GM03348 (cell line): ENCODE results near the gene PHLDA2.
"Not testable (repeated sequence)": the region's sequence is repeated elsewhere in the genome, so short reads cannot be mapped to it uniquely, and the experiment has no call there.

Experiments used
- DNase-seq: peaks from one replicate; pipeline ENCODE4 v3.0.0; 2012; ENCODE audit warnings: low spot score

The PHLDA2 gene

DNA sequence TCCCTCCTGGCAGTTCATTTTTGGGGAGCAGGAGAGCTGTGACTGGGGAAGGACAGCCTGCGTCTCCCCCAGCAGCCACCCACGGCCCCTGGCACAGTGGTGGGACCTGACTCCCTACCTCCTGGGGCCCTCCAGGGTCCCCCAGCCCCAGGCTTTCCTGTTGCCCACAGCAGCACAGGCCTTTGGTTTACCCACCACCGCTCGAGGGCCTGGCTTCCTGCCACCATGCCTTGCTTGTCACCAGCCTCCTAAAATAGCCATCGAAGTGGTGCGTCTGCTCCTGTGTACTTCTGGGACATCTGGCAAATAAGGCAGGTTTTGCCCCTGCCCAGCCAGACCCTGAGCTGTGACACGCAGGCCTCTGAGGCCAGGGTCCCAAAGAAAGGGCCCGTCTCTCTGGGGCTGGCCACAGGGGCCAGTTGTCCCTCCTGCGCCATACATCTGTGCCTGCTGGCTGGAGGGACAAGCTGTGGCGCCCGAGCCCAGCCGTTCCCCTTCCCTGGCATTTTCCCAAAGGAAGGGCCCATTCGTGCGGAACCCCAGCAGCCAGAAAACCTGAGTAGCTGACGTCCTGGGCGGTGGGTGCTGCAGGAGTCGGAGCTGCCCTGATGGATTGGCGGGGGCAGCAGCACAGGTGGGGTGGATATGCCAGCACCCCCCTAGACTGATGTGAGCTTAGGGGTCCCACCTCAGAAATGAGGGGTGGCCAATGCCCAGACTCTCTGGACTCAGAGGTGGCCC lies 14.6 kb downstream of the PHLDA2 start:
- DNase-seq = no peak

DNA sequence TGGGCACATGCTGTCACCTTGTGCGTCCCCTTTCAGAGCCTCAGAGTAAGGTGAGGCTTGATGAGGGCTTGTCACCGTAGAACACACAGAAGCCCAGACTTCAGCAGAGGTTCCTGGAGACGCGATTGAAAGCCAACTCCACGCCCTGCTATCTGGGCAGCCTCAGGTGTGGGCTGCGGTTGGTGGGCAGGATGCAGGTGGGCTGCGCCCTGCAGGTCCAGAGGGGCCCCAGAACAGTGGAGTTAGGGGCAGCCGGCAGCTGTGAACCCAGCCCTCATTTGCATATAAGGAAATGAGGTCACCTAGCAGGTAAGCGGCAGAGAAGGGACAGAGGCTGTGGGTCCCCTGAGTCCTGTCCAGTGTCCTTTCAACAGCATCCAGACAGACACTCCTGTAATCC lies 15.4 kb downstream of the PHLDA2 start:
- DNase-seq = no peak

DNA sequence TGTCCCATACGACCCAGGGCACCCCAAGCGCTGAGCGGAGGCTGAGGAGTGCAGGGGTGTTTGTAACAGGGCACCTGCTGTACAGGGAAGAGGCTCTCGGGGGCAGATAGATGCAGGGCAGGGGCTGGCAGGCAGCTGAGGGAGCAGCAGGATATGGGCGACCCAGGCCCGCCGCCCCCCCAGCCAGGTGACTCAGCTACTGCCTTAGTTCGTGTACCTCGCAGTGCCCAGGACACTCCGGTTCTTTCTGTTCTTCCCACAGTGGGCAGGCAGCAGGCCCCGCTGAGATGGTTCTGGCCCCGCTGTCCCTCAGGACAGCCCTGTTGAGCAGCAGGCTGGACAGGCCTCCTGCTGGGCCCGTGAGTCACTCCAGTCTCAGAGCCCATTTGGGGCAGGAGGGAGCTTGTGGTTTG lies 16.2 kb downstream of the PHLDA2 start:
- no peak for DNase-seq

DNA sequence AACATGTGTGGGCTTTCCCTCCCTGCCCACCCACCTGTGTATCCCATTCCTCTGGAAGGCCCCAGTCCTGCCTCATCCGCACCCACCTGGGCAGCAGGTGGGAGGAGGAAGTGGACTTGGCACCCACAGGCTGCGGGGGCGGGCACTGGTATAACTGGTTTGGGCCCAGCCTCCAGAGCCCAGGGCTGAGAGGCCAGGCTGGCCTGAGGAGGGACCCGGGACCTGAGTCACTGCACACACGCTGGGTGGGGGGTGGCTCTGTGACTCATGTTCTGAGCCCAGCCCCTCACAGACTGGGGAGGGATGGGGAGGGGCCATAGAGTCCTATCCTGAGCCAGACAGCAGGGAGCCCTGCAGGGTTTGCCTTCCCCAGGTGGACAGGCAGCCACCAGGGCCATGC lies 16.7 kb downstream of the PHLDA2 start:
- DNase-seq = peak; percentile 78

DNA sequence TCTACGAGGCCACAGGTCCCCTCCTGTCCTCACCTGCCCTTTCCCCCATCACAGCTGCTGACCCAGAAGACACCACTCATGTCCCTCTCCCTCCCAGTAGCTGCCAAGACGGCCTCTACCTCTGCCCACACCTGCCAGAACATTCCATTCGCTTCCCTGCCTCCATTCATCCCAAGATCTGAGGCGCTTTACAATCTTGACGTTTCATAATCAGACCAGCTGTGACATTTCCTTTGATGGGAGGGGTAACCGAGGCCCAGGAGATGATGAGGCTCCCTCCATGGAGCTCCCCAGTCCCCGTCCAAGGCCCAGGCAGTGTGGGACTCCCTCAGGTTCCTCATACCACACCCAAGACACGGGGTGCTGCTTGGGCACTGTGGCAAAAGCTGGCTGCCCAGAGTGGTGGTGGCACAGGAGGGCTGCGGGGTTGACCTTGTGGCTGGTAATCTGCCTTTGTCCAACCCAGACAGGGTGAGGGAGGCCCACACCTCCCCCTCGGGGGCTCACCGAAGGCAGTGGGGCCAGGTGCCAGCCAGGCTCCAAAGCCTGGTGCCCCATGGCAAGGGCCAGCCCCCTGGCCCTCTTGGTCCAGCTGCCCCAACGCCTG lies 17.3 kb downstream of the PHLDA2 start:
- DNase-seq = no peak

DNA sequence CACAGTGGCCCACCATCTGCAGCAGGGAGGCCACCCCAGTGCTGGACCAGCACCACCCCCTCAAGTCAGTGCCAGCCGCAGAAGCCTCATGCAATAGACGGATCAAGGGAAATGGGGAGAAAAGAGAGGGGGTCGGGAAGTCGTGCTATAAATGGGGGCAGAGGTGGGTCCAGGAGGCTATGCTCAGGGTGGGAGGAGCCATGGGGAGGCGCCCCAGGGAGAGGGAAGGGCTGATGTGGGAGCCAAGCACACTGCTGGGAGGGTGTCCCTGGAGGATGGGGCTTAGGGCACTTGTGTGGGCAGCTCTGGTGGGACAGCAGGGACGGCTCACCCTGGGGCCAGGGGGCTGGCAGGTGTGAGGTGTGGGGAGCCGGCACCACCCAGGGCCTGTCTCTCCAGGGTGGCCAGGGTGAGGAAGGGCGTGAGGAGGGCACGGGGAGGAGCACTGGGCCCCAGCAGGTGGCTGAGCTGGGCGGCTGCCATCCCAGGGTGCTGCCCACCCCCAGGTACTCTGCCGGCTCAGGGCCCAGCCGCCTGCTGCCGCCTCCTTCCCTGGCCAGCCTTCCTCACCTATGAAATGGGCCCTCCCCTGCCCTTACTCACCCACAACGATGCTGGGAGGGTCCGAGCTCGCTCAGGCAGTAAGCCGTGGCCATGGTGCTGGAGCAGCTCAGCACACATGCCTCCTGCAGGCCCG lies 18.0 kb downstream of the PHLDA2 start:
- no peak for DNase-seq

DNA sequence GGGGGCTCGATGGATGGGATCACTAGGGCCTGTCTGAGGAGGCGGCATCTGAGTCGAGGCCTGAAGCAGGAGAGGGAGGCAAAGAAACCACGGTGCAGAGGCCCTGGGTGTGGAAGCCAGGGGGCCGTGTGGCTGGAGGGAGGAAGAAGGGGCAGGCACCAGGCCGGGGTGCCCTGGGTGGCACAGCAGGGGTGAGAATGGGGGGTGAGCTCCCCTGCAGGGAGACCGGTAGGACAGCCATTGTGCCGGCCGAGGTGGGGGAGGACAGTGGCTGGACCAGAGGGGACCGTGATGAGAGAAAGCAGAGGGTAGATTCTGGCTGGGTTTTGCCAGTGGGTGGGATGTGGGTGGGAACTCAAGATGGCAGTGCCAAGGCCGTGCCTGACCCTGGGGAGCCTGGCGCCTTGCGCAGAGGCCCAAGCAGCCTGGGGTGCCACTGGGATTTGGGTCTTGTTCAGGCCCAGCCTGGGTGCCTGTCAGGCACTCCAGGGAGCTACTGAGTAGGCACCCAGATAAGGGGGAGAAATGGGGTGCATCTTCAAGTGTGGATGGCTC lies 18.7 kb downstream of the PHLDA2 start:
- no peak for DNase-seq

DNA sequence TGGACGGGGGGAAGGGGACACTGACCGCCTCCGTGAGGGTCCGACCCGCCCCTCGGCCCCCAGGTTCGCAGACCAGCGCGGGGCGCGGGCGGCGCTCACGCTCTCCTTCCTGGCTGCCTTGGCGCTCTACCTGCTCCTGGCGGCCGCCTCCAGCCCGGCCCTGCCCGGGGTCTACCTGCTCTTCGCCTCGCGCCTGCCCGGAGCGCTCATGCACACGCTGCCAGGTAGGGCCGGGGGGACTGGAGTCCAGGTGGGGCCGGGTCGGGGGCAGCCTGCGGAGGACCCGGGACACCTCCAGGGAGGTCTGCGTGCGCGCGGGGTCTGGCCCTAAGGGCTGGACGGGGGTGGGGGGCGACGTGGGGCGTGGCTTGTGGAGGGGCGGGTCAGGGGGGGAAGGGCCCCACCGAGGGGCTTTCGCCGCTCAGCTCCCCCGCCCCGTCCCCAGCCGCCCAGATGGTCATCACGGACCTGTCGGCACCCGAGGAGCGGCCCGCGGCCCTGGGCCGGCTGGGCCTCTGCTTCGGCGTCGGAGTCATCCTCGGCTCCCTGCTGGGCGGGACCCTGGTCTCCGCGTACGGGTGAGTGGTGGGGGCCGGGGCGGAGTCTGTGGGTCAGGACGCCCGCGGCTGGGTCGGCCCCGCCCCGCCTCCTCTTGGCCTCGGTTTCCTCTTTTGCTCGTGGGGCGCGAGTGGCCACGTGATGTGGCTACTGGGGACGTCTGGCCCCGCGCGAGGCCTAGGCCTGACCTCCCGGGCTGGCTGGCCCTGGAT lies 19.9 kb downstream of the PHLDA2 start:
- DNase-seq = no peak

DNA sequence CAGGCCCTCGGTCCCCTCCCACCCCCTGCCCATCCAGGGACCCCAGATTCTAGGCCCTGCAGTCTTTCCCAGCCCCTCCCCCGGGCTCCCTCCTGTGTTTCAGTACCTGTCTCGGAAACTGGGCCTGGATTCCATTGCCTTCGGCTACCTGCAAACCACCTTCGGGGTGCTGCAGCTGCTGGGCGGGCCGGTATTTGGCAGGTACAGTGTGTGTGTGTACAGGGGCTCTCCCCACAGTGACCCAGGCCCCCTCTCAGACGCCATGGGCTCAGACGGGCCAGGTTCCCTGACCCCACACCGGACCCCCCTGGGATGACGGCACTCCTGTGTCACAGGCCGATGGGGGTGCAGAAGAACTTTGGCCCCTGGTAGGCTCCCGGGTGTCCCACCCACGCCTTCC lies 21.1 kb downstream of the PHLDA2 start:
- DNase-seq = no peak

DNA sequence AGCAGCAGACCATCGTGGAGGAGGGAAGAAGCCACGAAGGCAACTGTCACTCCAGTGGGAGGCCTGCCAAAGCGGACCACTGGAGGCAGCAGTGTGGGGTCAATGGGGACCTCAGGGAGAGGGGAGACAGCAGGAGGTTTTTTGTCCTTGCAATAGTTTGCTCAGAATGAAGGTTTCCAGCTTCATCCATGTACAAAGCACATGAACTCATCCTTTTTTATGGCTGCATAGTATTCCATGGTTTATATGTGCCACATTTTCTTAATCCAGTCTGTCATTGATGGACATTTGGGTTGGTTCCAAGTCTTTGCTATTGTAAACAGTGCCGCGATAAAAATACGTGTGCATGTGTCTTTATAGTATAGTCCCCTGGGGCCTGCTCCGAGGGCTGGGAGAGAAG lies 23.9 kb downstream of the PHLDA2 start:
- not testable (repeated sequence) for DNase-seq

DNA sequence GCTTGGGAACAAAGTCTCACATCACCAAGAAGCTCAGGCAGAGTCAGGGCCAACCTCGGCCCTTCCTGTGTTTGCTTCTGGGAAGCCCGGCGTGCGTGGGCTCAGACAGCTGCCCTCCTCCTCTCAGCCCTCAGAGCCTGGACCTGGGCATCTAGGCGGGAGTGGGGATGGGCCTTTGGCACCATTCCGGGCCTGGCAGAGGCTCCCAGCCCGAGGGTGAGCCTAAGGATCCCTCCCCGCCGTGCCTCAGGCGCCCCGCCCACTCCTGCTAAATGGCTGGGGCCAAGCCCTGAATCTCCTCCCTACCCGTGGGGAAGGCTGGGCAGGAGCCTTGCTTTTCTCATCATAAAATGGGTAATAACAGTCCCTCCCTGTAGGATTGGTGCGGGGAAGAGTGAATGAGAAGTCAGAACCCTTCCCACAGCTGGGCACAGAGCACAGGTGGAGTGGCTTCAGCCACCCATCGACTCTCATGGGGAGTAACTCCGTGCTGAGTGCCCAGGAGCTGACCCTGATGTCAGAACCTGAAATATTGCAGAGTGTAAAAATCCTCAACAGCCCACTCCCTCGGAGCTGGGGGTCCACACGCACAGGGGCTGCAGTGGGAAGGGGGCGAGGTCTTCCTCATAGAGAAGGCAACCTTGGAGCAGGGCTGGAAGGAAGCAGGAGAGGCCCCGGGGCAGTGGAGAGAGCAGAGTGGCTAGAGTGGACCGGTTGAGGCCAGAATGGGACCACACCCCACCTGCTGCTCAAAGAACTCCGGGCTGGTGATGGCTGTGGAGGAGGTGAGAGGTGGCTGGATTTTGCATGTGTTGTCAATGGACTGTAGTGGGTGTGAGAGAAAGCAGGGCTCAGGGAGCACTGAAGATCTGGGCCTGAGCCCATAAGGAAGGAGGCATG lies 24.8 kb downstream of the PHLDA2 start:
- DNase-seq = no peak

DNA sequence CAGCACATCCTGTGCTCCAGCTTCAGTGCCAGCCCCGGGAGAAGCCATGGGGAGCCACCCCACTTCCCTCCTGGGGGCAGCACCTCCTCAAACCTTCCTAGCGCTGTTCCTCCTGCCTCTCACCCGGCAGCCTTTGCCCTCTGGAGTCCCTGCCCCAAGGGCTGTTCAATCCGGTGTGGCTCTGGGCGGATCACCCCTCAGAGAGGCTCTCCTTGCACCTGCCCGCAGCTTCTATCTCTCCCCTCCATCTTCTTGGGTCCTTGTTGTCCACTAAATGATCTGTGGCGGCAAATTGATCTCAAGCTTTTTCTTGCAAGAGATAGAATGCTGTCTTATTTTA lies 25.6 kb downstream of the PHLDA2 start:
- DNase-seq = no peak

DNA sequence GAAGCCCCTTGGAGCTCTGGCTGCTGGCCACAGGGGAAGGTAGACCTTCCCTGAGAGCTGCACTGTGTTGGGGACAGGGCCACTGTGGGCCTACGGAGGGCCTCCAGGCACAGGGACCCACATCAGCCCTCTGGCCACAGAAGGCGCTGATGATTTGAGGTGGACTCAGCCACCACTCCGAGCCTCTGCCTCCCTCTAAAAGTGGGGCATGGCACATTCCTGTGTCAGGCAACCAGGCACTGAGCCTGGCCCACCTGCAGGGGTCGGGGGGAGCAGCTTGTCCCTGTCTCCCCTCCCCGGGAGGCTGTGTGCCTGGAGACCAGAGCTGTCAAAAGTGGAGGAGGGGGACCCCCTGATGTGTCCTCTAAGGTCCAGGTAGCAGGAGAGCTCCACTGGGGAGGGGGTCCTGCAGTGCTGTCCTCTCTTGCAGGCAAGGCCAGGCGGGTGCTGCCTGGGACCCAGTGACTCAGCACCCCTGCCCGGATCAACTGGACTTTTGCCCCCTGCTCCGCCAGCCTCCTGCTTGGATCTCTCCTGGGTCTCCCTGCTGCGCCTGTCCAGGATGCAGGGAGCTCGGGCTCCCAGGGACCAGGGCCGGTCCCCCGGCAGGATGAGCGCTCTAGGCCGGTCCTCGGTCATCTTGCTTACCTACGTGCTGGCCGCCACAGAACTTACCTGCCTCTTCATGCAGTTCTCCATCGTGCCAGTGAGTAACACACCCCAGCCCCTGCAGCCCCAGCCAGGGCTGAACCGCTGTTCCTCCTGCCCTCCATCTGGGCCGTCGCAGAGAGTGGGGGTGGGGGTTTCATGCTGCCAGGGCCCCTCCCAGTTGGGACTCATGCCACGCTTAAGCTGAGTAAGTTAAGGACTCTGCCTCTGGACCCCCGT lies 26.2 kb downstream of the PHLDA2 start:
- DNase-seq = no peak

DNA sequence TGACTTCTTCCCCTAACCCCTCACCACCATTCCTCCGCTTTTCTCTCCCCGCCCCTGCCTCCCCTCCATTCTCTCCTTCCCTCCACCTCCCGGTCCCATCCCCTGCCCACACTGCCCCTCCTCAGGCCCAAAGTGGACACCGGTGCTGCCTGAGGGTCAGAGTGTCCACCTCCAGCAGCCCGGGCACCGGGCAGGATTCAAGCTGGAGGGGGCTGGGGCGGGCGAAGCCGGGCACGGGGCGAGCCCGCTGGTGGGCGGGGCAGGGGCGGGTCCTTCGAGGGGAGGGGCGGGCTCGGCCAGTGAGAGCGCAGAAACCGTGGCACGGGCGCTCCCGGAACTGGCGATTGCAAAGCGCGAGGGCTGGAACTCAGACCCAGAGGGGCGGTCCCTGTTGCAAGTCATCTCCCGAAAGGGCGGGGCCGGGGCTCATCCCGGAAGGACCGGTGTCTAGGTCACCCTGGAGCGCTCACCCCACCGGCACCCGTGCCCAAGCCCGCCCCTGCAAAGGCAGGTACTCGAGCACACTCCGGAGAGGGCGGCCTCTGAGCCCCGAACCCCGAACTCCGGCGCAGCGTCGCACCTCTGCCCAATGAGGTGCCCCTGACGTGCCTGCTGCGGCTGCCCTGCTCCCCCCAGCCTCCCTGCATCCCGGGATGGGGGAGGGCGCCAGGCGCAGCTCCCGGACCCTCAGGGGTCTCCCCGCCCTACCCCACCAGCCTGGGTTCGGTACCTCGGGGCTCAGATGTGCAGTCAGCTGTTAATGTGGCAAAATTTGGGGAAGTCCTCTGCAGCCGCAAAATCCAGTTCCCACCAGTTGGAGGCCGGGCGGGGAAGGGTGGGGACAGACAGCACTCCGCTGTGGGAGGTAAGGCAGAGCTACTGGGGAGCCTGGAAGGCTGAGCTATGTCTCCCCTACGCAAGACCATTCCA lies 27.1 kb downstream of the PHLDA2 start:
- peak; percentile 98 for DNase-seq

DNA sequence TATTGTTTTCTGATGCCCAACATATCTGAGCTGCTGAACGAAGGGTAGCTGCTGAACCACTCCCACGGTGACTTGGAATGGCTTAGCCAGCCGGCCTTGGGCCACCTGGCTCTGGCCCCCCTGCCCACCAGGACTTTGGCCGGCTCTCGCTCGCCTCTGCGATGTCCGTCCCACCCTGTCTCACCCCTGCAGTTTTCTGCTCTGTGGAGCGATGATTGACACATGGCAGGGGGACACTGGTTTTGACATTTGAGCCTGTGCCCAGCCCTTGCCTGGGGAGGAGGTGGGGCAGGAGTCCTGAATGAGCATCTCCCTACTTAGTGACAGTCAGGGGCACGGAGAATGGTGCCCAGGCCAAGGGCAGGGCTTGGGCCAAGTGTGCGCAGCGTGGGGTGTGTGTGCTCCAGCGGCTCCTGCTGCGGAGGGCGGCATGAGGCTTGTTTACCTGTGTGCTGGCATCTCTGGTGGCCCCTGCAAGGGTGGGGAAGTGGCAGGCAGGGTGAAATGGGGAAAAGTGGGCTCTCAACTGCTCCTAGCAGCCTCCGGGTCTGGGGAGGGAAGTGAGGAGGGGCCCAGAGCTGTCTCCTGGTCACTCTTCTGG lies 27.9 kb downstream of the PHLDA2 start:
- no peak for DNase-seq

DNA sequence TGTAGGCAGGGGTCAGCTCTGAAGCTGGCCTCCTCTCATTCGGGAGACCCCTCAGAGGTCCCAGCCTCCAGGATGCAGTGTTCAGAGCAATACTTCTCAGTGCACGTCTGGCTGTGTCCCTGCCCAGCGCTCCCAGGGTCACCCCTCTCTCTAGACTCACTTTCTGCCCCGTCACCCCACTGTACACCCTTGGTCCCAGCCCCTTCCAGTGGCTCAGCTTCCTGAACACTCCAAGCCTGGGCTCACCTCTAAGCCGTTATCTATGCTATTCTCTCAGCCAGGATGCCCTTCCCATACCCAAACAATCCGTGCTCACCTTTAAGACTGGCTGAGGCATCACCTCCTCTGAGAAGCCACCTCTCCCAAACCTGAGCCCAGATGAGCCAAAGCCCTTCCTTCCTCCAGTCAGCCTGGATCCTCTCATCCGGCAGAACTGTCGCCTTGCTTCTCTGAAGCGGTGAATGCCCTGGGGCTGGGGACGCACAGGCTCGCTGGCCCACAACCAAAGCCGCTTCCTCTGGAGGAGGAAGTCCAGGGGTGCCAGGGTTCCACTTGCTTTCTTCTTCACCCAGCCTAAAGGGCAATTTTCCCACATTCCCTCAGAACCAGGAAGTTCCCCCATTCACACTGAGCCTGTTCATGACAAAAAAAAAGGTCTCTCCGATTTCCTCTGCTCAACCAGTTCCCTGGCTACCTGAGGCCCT lies 30.0 kb downstream of the PHLDA2 start:
- no peak for DNase-seq

DNA sequence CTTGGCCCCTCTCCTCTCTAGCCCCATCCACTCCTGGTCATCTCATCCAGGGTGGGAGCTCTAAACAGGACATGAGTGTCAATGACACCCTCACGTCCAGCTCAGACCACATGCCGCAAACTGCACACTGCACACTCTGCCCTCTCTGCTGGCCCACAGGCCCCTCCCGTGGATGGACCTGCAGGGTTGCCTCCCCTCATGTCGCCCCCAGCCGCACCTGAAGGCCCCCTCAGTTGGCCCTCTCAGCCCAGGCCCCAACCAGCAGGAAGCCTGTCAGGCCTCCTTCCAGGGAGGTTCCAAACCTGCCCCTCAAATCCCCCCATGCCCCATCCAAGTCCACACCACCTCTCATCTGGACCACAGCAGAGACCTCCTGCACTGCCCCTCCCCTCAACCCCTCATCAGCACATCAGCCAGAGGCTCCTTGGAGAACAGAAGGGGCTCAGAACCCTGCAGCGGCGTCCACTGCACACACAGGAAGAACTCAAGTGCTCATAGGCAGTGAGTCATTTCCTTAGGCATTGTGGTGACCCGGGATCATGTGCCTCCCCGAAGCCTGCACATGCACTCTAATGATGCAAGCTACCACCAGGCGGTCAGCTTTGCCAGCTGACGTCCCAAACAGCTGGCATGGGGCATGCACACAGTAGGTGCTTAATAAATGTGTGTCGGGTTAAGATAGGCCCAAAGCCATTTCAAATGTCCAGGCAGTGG lies 30.7 kb downstream of the PHLDA2 start:
- DNase-seq = peak; percentile 89

DNA sequence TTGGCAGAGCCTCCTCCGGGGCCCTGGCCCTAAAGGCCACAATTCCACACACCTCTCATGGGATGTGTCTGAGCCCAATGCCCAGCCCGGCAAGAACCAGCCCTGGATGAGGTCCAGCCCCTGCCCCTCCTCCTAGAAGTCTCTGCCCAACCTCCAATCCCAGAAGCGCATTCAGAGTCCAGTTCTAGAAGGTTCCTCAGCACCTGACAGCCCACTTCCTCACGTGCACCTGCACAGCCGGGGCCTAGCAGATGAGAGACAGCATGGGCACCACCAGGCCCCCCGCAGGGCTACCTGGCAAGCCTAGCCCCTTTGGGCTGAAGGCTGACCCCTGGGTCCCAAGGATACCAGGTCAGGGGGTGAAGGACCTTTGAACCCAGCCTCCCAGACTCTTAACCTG lies 32.2 kb downstream of the PHLDA2 start:
- no peak for DNase-seq
